SK-N-SH (cell line): ENCODE results near the gene METRNL. TPM values are rescaled to one million over a fixed set of nuclear protein-coding genes. Genes with fewer than 3 reads are reported as not detected.

ENCODE experiments used
- CTCF ChIA-PET: fragments of 300-600, 350-600 bp; formaldehyde crosslinking; extraction: SDS; loops from one replicate; lab custom pipeline; 2021; lab: Yijun Ruan, JAX
- POLR2A ChIA-PET: fragments of 350-600 bp; sonication (Branson Sonifier 250); formaldehyde crosslinking; extraction: SDS; loops from one replicate; lab custom pipeline; 2020; ENCODE audit warnings: antibody characterized with exemption, inconsistent platforms; lab: Yijun Ruan, JAX
- DNase-seq: peaks from one replicate; pipeline ENCODE4 v3.0.0; 2012
- H2AFZ ChIP-seq: fragments of 200-600 bp; sonication (generic); 2 replicates; pipeline ENCODE4 v1.8.1; 2016; ENCODE audit warnings: antibody characterized with exemption, mild to moderate bottlenecking, low read depth
- H3F3A ChIP-seq: fragments of 200-600 bp; sonication (generic); replicated peaks from 2 replicates; pipeline ENCODE3; 2016; ENCODE audit warnings: antibody characterized with exemption, mild to moderate bottlenecking; ENCODE audit not compliant: insufficient read depth
- H3K27ac ChIP-seq, 2 experiments: fragments of 200-500 bp in 1 of 2; fragments of 200-600 bp in 1 of 2; sonication (Bioruptor generic) in 1 of 2; sonication (generic), shearing (Covaris generic) in 1 of 2; 2 replicates each; pipeline versions ENCODE4 v1.5.1 to v1.6.1; 2014 to 2016; ENCODE audit warnings: low read depth in 2 of 2, inconsistent platforms in 1 of 2, low read length in 1 of 2, mild to moderate bottlenecking in 1 of 2, mixed read lengths in 1 of 2
- H3K27me3 ChIP-seq: fragments of 200-600 bp; sonication (generic), shearing (Covaris generic); 2 replicates; pipeline ENCODE4 v1.6.1; 2016; ENCODE audit warnings: mixed run types; ENCODE audit not compliant: insufficient read depth
- H3K36me3 ChIP-seq, 2 experiments: fragments of 200-500 bp in 1 of 2; fragments of 200-600 bp in 1 of 2; sonication (Bioruptor generic) in 1 of 2; sonication (generic) in 1 of 2; replicated peaks in 1 of 2; 2 replicates each; pipeline versions ENCODE3 to v1.5.1; 2014 to 2016; ENCODE audit warnings: low read length in 1 of 2, mild to moderate bottlenecking in 1 of 2; ENCODE audit not compliant: insufficient read depth in 2 of 2, control insufficient read depth in 1 of 2
- H3K4me1 ChIP-seq, 2 experiments: fragments of 200-500 bp in 1 of 2; fragments of 200-600 bp in 1 of 2; sonication (Bioruptor generic) in 1 of 2; sonication (generic), shearing (Covaris generic) in 1 of 2; 2 replicates each; pipeline versions ENCODE4 v1.5.1 to v1.6.1; 2014 to 2016; ENCODE audit warnings: low read depth in 1 of 2, low read length in 1 of 2, mixed run types in 1 of 2; ENCODE audit not compliant: insufficient read depth in 2 of 2, control insufficient read depth in 1 of 2
- H3K4me2 ChIP-seq: fragments of 200-600 bp; sonication (generic), shearing (Covaris generic); 2 replicates; pipeline ENCODE4 v1.6.1; 2017; ENCODE audit warnings: mixed run types
- H3K4me3 ChIP-seq, 2 experiments: fragments of 200-500 bp in 1 of 2; fragments of 200-600 bp in 1 of 2; sonication (Bioruptor generic) in 1 of 2; sonication (generic), shearing (Covaris generic) in 1 of 2; 2 replicates each; pipeline versions ENCODE4 v1.5.1 to v1.8.1; 2014 to 2016; ENCODE audit warnings: low read depth in 2 of 2, inconsistent platforms in 1 of 2, low read length in 1 of 2, mild to moderate bottlenecking in 1 of 2, mixed read lengths in 1 of 2, moderate library complexity in 1 of 2
- H3K79me2 ChIP-seq: fragments of 200-600 bp; sonication (generic); 2 replicates; pipeline ENCODE4 v1.8.1; 2017; ENCODE audit warnings: mild to moderate bottlenecking; ENCODE audit not compliant: insufficient read depth
- H3K9ac ChIP-seq: fragments of 200-600 bp; sonication (generic); 2 replicates; pipeline ENCODE4 v1.6.1; 2017; ENCODE audit warnings: mixed run types
- H3K9me2 ChIP-seq: fragments of 200-600 bp; sonication (generic); 2 replicates; pipeline ENCODE4 v1.6.1; 2017; ENCODE audit warnings: mixed run types
- H3K9me3 ChIP-seq: fragments of 200-600 bp; sonication (generic); 2 replicates; pipeline ENCODE4 v1.6.1; 2017; ENCODE audit warnings: mixed run types, mild to moderate bottlenecking, moderate library complexity
- H4K20me1 ChIP-seq: fragments of 200-600 bp; sonication (generic); 2 replicates; pipeline ENCODE4 v1.6.1; 2017; ENCODE audit warnings: mild to moderate bottlenecking, mixed run types; ENCODE audit not compliant: insufficient read depth
- CTCF ChIP-seq: fragments of 200-600 bp; sonication (generic); IDR thresholded peaks from 2 replicates; pipeline ENCODE4 v1.6.1; 2017; ENCODE audit warnings: antibody characterized with exemption, mild to moderate bottlenecking, moderate library complexity
- FOSL2 ChIP-seq: IDR thresholded peaks from 2 replicates; pipeline ENCODE4 v1.4.0; 2012; ENCODE audit warnings: low read depth, mild to moderate bottlenecking, moderate library complexity, borderline replicate concordance
- JUND ChIP-seq: IDR thresholded peaks from 2 replicates; pipeline ENCODE4 v1.4.0; 2012
- MXI1 ChIP-seq: IDR thresholded peaks from 2 replicates; pipeline ENCODE4 v1.6.1; 2012; ENCODE audit warnings: mild to moderate bottlenecking, low read depth, low read length, improper control_type of control experiment
- POLR2AphosphoS5 ChIP-seq: IDR thresholded peaks from 2 replicates; pipeline ENCODE4 v1.6.1; 2012; ENCODE audit warnings: low read depth, low read length
- RXRA ChIP-seq: IDR thresholded peaks from 2 replicates; pipeline ENCODE4 v1.4.0; 2012; ENCODE audit warnings: low read depth, mild to moderate bottlenecking, borderline replicate concordance
- SMC3 ChIP-seq: IDR thresholded peaks from 2 replicates; pipeline ENCODE4 v1.6.1; 2012; ENCODE audit warnings: low read depth, low read length, improper control_type of control experiment
- TAF1 ChIP-seq: IDR thresholded peaks from 2 replicates; pipeline ENCODE4 v1.6.1; 2012; ENCODE audit warnings: low read depth, mild to moderate bottlenecking, low read length, moderate library complexity, borderline replicate concordance
- YY1 ChIP-seq: IDR thresholded peaks from 2 replicates; pipeline ENCODE4 v1.4.0; 2012; ENCODE audit warnings: low read depth, mild to moderate bottlenecking
- WGBS: methylation state at CpG from one replicate; pipeline ENCODE4 v1.1.6; 2017; ENCODE audit warnings: low lambda C conversion rate; 5-methylcytosine and 5-hydroxymethylcytosine counted together
- polyA plus RNA-seq, 3 experiments: library from polyadenylated mRNA; depleted of rRNA; stranded (reverse); fragments of >200 nt; gene quantifications; 2 replicates each; pipeline ENCODE4 v1.2.3, GENCODE V29; 2012
- TF ChIP-seq, protein P1 (sequence below): IDR thresholded peaks from 2 replicates; pipeline ENCODE4 v1.4.0; 2012; ENCODE audit warnings: low read depth, borderline replicate concordance
- TF ChIP-seq, protein P2 (sequence below): IDR thresholded peaks from 2 replicates; pipeline ENCODE4 v1.4.0; 2012; ENCODE audit warnings: low read depth, borderline replicate concordance
- TF ChIP-seq, protein P3 (sequence below): IDR thresholded peaks from 2 replicates; pipeline ENCODE4 v1.4.0; 2012; ENCODE audit warnings: low read depth

Gene METRNL
- polyA plus RNA-seq, 1 of the 3 experiments (the other 2 are of a cell fraction), result 75.5 TPM

DNA sequence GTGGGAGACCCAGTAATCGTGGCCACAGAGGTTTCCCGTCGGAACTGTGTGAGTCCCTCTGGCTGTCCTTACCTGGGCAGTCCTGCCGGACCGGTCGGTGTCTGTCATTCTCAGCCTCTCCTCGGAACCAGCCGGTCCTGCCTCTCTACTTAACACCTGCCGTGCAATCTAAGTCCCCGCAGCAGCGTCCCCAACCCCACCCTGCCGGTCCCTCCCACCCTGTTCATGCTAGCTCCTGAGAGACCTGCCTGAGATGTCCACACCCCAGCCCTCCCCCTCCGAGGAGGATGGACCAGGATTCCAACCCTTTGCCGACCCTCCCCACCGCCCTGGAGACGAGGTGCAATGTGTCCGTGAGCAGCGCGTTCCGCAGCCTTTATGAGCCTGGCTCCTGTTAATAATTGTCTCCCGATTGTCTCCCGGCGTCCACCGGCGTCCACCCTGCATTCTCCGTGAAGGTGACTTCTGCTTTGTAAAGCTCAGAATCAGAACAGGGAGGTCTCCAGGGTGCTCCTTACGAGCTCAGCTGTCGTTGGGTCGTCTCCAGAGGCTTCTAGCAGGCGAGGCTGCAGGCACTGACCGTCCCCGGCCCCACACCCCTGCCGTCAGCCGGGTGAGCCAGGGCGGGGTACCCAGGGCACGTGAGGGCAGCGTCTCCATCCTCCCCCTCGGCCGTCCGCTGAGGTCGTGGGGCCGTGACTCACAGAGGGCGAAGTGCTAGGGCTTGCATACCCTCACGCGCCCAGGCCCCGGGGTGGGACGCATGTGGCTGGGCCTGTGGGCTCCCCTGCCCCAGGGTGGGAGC is 10.1 kb downstream of the METRNL start:
- no peak overlapping the region for H3K9ac ChIP-seq
- WGBS, result 86% methylated on average over 44 of the region's 47 CpGs
- no peak for DNase-seq
- peaks cover 85% of the 10 kb centered on the region for H3K79me2 ChIP-seq
- H4K20me1 ChIP-seq, result peaks cover 94% of the 10 kb centered on the region
- H3K4me3 ChIP-seq, result no peak overlapping the region
- H3K27ac ChIP-seq, result no peak overlapping the region
- peaks cover 3 to 8% of the 10 kb centered on the region in 2 experiments; a peak in 3 of 4 replicates for H3K4me1 ChIP-seq
- H3K9me2 ChIP-seq, result no peaks in the 10 kb centered on the region
- H3K27me3 ChIP-seq, result no peaks in the 10 kb centered on the region
- TF ChIP-seq YY1, result no peak
- no peak for TF ChIP-seq MXI1
- TF ChIP-seq, protein P1, sequence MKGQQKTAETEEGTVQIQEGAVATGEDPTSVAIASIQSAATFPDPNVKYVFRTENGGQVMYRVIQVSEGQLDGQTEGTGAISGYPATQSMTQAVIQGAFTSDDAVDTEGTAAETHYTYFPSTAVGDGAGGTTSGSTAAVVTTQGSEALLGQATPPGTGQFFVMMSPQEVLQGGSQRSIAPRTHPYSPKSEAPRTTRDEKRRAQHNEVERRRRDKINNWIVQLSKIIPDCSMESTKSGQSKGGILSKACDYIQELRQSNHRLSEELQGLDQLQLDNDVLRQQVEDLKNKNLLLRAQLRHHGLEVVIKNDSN, result no peak
- no peak for TF ChIP-seq RXRA
- TF ChIP-seq, protein P2, sequence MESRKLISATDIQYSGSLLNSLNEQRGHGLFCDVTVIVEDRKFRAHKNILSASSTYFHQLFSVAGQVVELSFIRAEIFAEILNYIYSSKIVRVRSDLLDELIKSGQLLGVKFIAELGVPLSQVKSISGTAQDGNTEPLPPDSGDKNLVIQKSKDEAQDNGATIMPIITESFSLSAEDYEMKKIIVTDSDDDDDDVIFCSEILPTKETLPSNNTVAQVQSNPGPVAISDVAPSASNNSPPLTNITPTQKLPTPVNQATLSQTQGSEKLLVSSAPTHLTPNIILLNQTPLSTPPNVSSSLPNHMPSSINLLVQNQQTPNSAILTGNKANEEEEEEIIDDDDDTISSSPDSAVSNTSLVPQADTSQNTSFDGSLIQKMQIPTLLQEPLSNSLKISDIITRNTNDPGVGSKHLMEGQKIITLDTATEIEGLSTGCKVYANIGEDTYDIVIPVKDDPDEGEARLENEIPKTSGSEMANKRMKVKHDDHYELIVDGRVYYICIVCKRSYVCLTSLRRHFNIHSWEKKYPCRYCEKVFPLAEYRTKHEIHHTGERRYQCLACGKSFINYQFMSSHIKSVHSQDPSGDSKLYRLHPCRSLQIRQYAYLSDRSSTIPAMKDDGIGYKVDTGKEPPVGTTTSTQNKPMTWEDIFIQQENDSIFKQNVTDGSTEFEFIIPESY, result no peak
- no peak for TF ChIP-seq JUND
- no peak for TF ChIP-seq CTCF
- no peak for TF ChIP-seq FOSL2
- TF ChIP-seq TAF1, result no peak
- TF ChIP-seq, protein P3, sequence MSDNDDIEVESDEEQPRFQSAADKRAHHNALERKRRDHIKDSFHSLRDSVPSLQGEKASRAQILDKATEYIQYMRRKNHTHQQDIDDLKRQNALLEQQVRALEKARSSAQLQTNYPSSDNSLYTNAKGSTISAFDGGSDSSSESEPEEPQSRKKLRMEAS, result no peak
- no peak for TF ChIP-seq POLR2AphosphoS5
- no peak for TF ChIP-seq SMC3
- H2AFZ ChIP-seq, result no peak overlapping the region
- POLR2A ChIA-PET, result no interaction called here
- H3K4me2 ChIP-seq, result no peak overlapping the region
- H3K9me3 ChIP-seq, result no peaks in the 10 kb centered on the region
- CTCF ChIA-PET, result interaction anchor here (1.0 kb wide), 1 partner anchor 308 kb away, joined by 4 read pairs; no protein-coding TSS in a partner anchor
- H3F3A ChIP-seq, result peaks cover 12% of the 10 kb centered on the region
- H3K36me3 ChIP-seq, result peaks cover 20 to 45% of the 10 kb centered on the region in 2 experiments
